Heart left ventricle (tissue), 16 donors: ENCODE measurements around the gene TNS3. TPM values are rescaled to one million over a fixed set of nuclear protein-coding genes. Genes with fewer than 3 reads are reported as not detected.

Experiments used
- ATAC-seq, 4 donors: fragments of 200-7000 bp; cut with Tn5 transposase; one replicate each; pipeline ENCODE4 v1.9.1; 2020 to 2022; ENCODE audit warnings: moderate library complexity in 4 of 4, mild to moderate bottlenecking in 3 of 4, moderate number of reproducible peaks in 1 of 4
- DNase-seq, 5 donors: peaks; one replicate each; pipeline ENCODE4 v3.0.0-alpha.2; 2020
- H3K27ac ChIP-seq, 12 donors: fragments of 200-600 bp; sonication (generic) in 4 of 12; one replicate each; pipeline versions ENCODE4 v1.5.0 to v1.8.0; 2016 to 2022; ENCODE audit warnings: mild to moderate bottlenecking in 2 of 12
- H3K27me3 ChIP-seq, 9 donors: fragments of 200-600 bp; sonication (generic) in 2 of 9; one replicate each; pipeline versions ENCODE4 v1.5.1 to v1.8.0; 2016 to 2022; ENCODE audit warnings: mild to moderate bottlenecking in 3 of 9
- H3K36me3 ChIP-seq, 9 donors: fragments of 200-600 bp; sonication (generic) in 2 of 9; one replicate each; pipeline versions ENCODE4 v1.5.0 to v1.8.0; 2018 to 2022; ENCODE audit warnings: mild to moderate bottlenecking in 2 of 9
- H3K4me1 ChIP-seq, 12 donors: fragments of 200-600 bp; sonication (generic) in 4 of 12; one replicate each; pipeline versions ENCODE4 v1.5.0 to v1.8.0; 2016 to 2022; ENCODE audit warnings: mild to moderate bottlenecking in 3 of 12
- H3K4me3 ChIP-seq, 12 donors: fragments of 200-600 bp; sonication (generic) in 4 of 12; one replicate each; pipeline versions ENCODE4 v1.5.0 to v1.8.0; 2017 to 2022; ENCODE audit warnings: mild to moderate bottlenecking in 9 of 12, moderate library complexity in 4 of 12
- H3K9me3 ChIP-seq, 12 donors: fragments of 200-600 bp; sonication (generic) in 4 of 12; one replicate each; pipeline versions ENCODE4 v1.5.0 to v1.8.0; 2016 to 2022; ENCODE audit warnings: mild to moderate bottlenecking in 1 of 12
- CTCF ChIP-seq, 12 donors: fragments of 200-600 bp; sonication (generic) in 4 of 12; IDR thresholded peaks; one replicate each; pipeline versions ENCODE4 v1.5.0 to v1.8.0; 2018 to 2022; ENCODE audit warnings: antibody characterized with exemption in 12 of 12, mild to moderate bottlenecking in 5 of 12
- POLR2A ChIP-seq, 2 donors: fragments of 450-650 bp; IDR thresholded peaks; one replicate each; pipeline ENCODE4 v1.6.1; 2017; ENCODE audit warnings: antibody characterized with exemption in 2 of 2, mild to moderate bottlenecking in 2 of 2, moderate library complexity in 2 of 2
- WGBS, 4 donors: extraction: QIAGEN DNeasy Blood & Tissue Kit in 2 of 4; methylation state at CpG; one replicate each; pipeline versions ENCODE4 v1.1.5 to v1.1.7; 2013 to 2018; 5-methylcytosine and 5-hydroxymethylcytosine counted together
- intact Hi-C, 10 donors: fragments of 100-400 bp; cut with DNase I; formaldehyde crosslinking; loops; one replicate each; pipeline versions ENCODE4 v1.11.1 to v1.14.2; 2022
- polyA plus RNA-seq, 2 donors: library from polyadenylated mRNA; stranded (reverse); fragments of 200-250 nt; gene quantifications; one replicate each; pipeline ENCODE4 v1.2.3, GENCODE V29; 2013
- total RNA-seq, 9 donors: library from RNA; depleted of rRNA in 2 of 9; stranded (reverse); fragments of >200 nt in 2 of 9; fragmentation: NEBNext Ultra II Directional in 3 of 9; extraction: Animal tissue kit (Norgen Biotek cat#: 25700) in 3 of 9; gene quantifications; one replicate each; pipeline versions ENCODE4 v1.1.0 to v1.2.4, GENCODE V29; 2016 to 2023
- donor health status: ischemic (EF 13 %, LVEDD 7.1; RV severe dilation, severe dysfunction).
- donor health status: healthy with polysubstance abuse.
- donor health status: DM: no; HTN: yes; CAD: no.
- donor health status: DM: no; HTN: no; CAD: no.
- donor health status: ischemic (EF 25% LVEDD 6.9; RV normal size, moderate dysfunction).
- donor health status: ischemic (EF 25% LVEDD 5.7; RV mildly dilated, moderate dysfunction).
- donor health status: healthy.
- donor health status: DM: yes; HTN: yes; CAD: no.
- donor health status: ischemic (EF 35%, LVEDD 5.7; RV mildly dilated, moderate dysfunction).
- donor health status: nonischemic (EF 11% LVEDD 7.7; RV severe dilation, severe dysfunction).
- donor health status: DM: yes; HTN: yes; CAD: no.
- donor health status: PGD.
- donor health status: ischemic (EF 29% LVEDD 5.4; RV normal size, mild dysfunction).
- donor health status: nonischemic (EF 23%, LVEDD 6.1; RV moderate dilation, normal function).

Gene TNS3
- total and polyA plus RNA-seq, 11 donors = 10.1 to 116 (median 32.7) TPM

GRCh38 chr7:47326808-47327207, 255.1 kb downstream of the TNS3 start:
- Histone ChIP-seq H3K36me3 (peaks cover 0 to 35% (median 0%) of the 10 kb centered on the region in 9 donors), H3K4me1 (peaks cover 15 to 73% (median 50%) of the 10 kb centered on the region in 12 donors), H3K9me3 (no peaks in the 10 kb centered on the region), H3K27ac (peak overlapping the region; percentile 83 to 95 (median 92)), H3K4me3 (peak overlapping the region in 10 of 12 donors; percentile 36 to 59 (median 50)), H3K27me3 (no peaks in the 10 kb centered on the region)
- peak in 4 of 5 donors; percentile 47 to 80 (median 56) for DNase-seq
- intact Hi-C loops = loop anchor here in 6 of 10 donors (5.0 kb wide), 3 partner anchors 35 to 60 kb away; no protein-coding TSS in a partner anchor
- 30 to 65% (median 41%) methylated on average over 8 of the region's 8 CpGs for WGBS, 4 donors
- ATAC-seq = peak in 3 of 4 donors; percentile 32 to 46 (median 40)
- no peak for TF ChIP-seq POLR2A (IDR thresholded peaks at IDR 0.05)
- TF ChIP-seq CTCF (IDR thresholded peaks at IDR 0.05) = no peak

GRCh38 chr7:47326220-47326619, 255.7 kb downstream of the TNS3 start:
- no peak for ATAC-seq
- peaks cover 0 to 36% (median under 1%) of the 10 kb centered on the region in 9 donors for H3K36me3 ChIP-seq
- TF ChIP-seq CTCF (IDR thresholded peaks at IDR 0.05) = peak in 2 of 12 donors; percentile 8 to 11
- no peak for TF ChIP-seq POLR2A (IDR thresholded peaks at IDR 0.05)
- H3K4me1 ChIP-seq = peaks cover 15 to 71% (median 49%) of the 10 kb centered on the region in 12 donors
- no peaks in the 10 kb centered on the region for H3K9me3 ChIP-seq
- DNase-seq = no peak
- intact Hi-C loops = loop anchor here in 6 of 10 donors (5.0 kb wide), 3 partner anchors 34 to 59 kb away; no protein-coding TSS in a partner anchor
- WGBS, 4 donors = 40 to 64% (median 49%) methylated on average over 2 of the region's 2 CpGs
- H3K27ac ChIP-seq = peak overlapping the region; percentile 83 to 95 (median 92)
- H3K4me3 ChIP-seq = peak overlapping the region in 9 of 12 donors; percentile 39 to 59 (median 50)
- no peaks in the 10 kb centered on the region for H3K27me3 ChIP-seq

- peaks cover 0 to 39% (median 9%) of the 10 kb centered on the region in 9 donors for H3K36me3 ChIP-seq
- peaks cover 15 to 71% (median 49%) of the 10 kb centered on the region in 12 donors for H3K4me1 ChIP-seq
- intact Hi-C loops = loop anchor here in 6 of 10 donors (5.0 kb wide), 3 partner anchors 33 to 58 kb away; no protein-coding TSS in a partner anchor
- no peak overlapping the region for H3K4me3 ChIP-seq
- ATAC-seq (no peak), DNase-seq (no peak)
- H3K27ac ChIP-seq = peak overlapping the region in 3 of 12 donors; percentile 93 to 95 (median 95)
- no peaks in the 10 kb centered on the region for H3K9me3 ChIP-seq
- no peaks in the 10 kb centered on the region for H3K27me3 ChIP-seq
- TF ChIP-seq CTCF (IDR thresholded peaks at IDR 0.05) = no peak
- TF ChIP-seq POLR2A (IDR thresholded peaks at IDR 0.05) = no peak
- WGBS, 4 donors = 68 to 78% (median 70%) methylated on average over 6 of the region's 6 CpGs
These were observed 256.6 kb downstream of the TNS3 start for GRCh38 chr7:47325337-47325736.

- Histone ChIP-seq H3K27ac (no peak overlapping the region), H3K36me3 (peaks cover 0 to 39% (median 13%) of the 10 kb centered on the region in 9 donors), H3K4me3 (no peak overlapping the region), H3K27me3 (no peaks in the 10 kb centered on the region), H3K9me3 (no peaks in the 10 kb centered on the region), H3K4me1 (peaks cover 8 to 68% (median 40%) of the 10 kb centered on the region in 12 donors)
- WGBS, 4 donors = 70 to 75% (median 73%) methylated on average over 4 of the region's 4 CpGs
- TF ChIP-seq CTCF (IDR thresholded peaks at IDR 0.05) = no peak
- no peak for ATAC-seq
- DNase-seq = no peak
- intact Hi-C loops = no loop called here
These were observed 258.0 kb downstream of the TNS3 start for GRCh38 chr7:47323904-47324303.
